Measurements from ENCODE around the gene KRCC1.

Gene KRCC1

DNA sequence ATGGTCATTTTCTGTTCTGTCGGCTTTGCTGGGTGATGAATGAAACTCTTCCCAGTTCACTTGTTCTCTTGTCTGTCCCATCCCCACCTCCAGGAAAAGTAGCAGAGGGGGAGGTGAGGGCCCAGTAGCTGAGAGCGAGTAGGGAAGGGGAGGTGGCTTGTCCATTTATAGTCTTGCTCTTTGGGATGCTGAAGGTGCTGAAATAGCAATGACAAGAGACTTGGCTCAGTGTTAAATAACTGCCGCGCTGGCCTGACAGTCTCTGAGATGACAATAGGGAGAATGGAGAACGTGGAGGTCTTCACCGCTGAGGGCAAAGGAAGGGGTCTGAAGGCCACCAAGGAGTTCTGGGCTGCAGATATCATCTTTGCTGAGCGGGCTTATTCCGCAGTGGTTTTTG is 12.0 kb upstream of the KRCC1 start, which contains the start of gene SMYD1:
SMYD1 (plus strand) TSS at position 228 of the 400 bp plus-strand sequence; CDS start at position 268, 40 bp downstream.
- no peak within 1 kb of the TSS for H3K18ac ChIP-seq (ENCODE audit: low read length)
- no peak within 1 kb of the TSS for H4K91ac ChIP-seq (ENCODE audit: low read depth, low read length, poor library complexity)
- no peak within 1 kb of the TSS for H3K23ac ChIP-seq (ENCODE audit: low read depth, low read length, poor library complexity)
- H2BK5ac ChIP-seq (ENCODE audit: low read length): no peak within 1 kb of the TSS
- no peak within 1 kb of the TSS for H3K4ac ChIP-seq (ENCODE audit: low read length)
- no peak within 1 kb of the TSS for H2BK120ac ChIP-seq (ENCODE audit: low read depth, low read length)
- H2AFZ ChIP-seq (ENCODE audit: low read length): peak within 1 kb of the TSS; percentile 32
- no peak within 1 kb of the TSS for H3K4me2 ChIP-seq (ENCODE audit: insufficient read depth, low read length, poor library complexity, severe bottlenecking)
- H3K14ac ChIP-seq (ENCODE audit: low read length): no peak within 1 kb of the TSS
- H3K79me1 ChIP-seq (ENCODE audit: low read depth, low read length): no peaks in the 10 kb centered on the region
- H3K9ac ChIP-seq (ENCODE audit: low read depth, low read length, poor library complexity): no peak within 1 kb of the TSS
- H3K27ac ChIP-seq (replicated peaks; ENCODE audit: low read length): no peak within 1 kb of the TSS
- WGBS, 2 donors (ENCODE audit: extremely low coverage in 2 of 2, insufficient read length in 2 of 2, insufficient replicate concordance in 1 of 2): no CpG with 5 or more reads among the region's 8 CpGs
- H4K8ac ChIP-seq (ENCODE audit: low read depth, low read length): no peak within 1 kb of the TSS
- no peak for DNase-seq (ENCODE audit: low spot score)
- peaks cover 0 to 6% (median 0%) of the 10 kb centered on the region in 3 experiments for H3K27me3 ChIP-seq (ENCODE audit: control insufficient read depth in 3 of 3, insufficient read depth in 3 of 3, low read depth in 1 of 3, low read length in 3 of 3)
- H3K36me3 ChIP-seq (replicated peaks in 1 of 2; ENCODE audit: control insufficient read depth in 2 of 2, insufficient read depth in 2 of 2, low read length in 2 of 2): no peaks in the 10 kb centered on the region
- H3K4me3 ChIP-seq (ENCODE audit: low read length in 2 of 2): no peak within 1 kb of the TSS
- no peak within 1 kb of the TSS for H2AK5ac ChIP-seq (ENCODE audit: low read depth, low read length)
- no peak within 1 kb of the TSS for H2BK15ac ChIP-seq (ENCODE audit: low read length)
- H3K4me1 ChIP-seq (ENCODE audit: control insufficient read depth in 2 of 2, insufficient read depth in 1 of 2, low read depth in 1 of 2, low read length in 2 of 2): peaks cover 0 to 5% of the 10 kb centered on the region in 2 donors
- no peaks in the 10 kb centered on the region for H3K9me3 ChIP-seq (replicated peaks in 1 of 2; ENCODE audit: control insufficient read depth in 2 of 2, insufficient read depth in 1 of 2, low read depth in 1 of 2, low read length in 2 of 2)
- no peak within 1 kb of the TSS for H2BK12ac ChIP-seq (ENCODE audit: low read length)

GRCh38 chr2:88067189-88067588 is 11.6 kb upstream of the KRCC1 start:
- Histone ChIP-seq H3K23ac (ENCODE audit: low read depth, low read length, poor library complexity) (no peak overlapping the region), H3K4ac (ENCODE audit: low read length) (no peak overlapping the region), H3K18ac (ENCODE audit: low read length) (no peak overlapping the region), H3K27me3 (ENCODE audit: control insufficient read depth in 3 of 3, insufficient read depth in 3 of 3, low read depth in 1 of 3, low read length in 3 of 3) (peaks cover 0 to 6% (median 0%) of the 10 kb centered on the region in 3 experiments), H3K27ac (replicated peaks; ENCODE audit: low read length) (no peak overlapping the region), H2BK120ac (ENCODE audit: low read depth, low read length) (no peak overlapping the region), H2BK15ac (ENCODE audit: low read length) (no peak overlapping the region), H3K36me3 (replicated peaks in 1 of 2; ENCODE audit: control insufficient read depth in 2 of 2, insufficient read depth in 2 of 2, low read length in 2 of 2) (no peaks in the 10 kb centered on the region), H3K79me1 (ENCODE audit: low read depth, low read length) (no peaks in the 10 kb centered on the region), H3K9me3 (replicated peaks in 1 of 2; ENCODE audit: control insufficient read depth in 2 of 2, insufficient read depth in 1 of 2, low read depth in 1 of 2, low read length in 2 of 2) (no peaks in the 10 kb centered on the region), H2BK12ac (ENCODE audit: low read length) (no peak overlapping the region), H3K9ac (ENCODE audit: low read depth, low read length, poor library complexity) (no peak overlapping the region), H4K91ac (ENCODE audit: low read depth, low read length, poor library complexity) (no peak overlapping the region), H4K8ac (ENCODE audit: low read depth, low read length) (no peak overlapping the region), H2AFZ (ENCODE audit: low read length) (no peak overlapping the region), H3K4me1 (ENCODE audit: control insufficient read depth in 2 of 2, insufficient read depth in 1 of 2, low read depth in 1 of 2, low read length in 2 of 2) (peaks cover 0 to 5% of the 10 kb centered on the region in 2 donors), H2AK5ac (ENCODE audit: low read depth, low read length) (no peak overlapping the region), H3K4me3 (ENCODE audit: low read length in 2 of 2) (no peak overlapping the region), H2BK5ac (ENCODE audit: low read length) (no peak overlapping the region), H3K4me2 (ENCODE audit: insufficient read depth, low read length, poor library complexity, severe bottlenecking) (no peak overlapping the region), H3K14ac (ENCODE audit: low read length) (no peak overlapping the region)
- WGBS, 2 donors (ENCODE audit: extremely low coverage in 2 of 2, insufficient read length in 2 of 2, insufficient replicate concordance in 1 of 2): no CpG with 5 or more reads among the region's 5 CpGs
- DNase-seq (ENCODE audit: low spot score): no peak

DNA sequence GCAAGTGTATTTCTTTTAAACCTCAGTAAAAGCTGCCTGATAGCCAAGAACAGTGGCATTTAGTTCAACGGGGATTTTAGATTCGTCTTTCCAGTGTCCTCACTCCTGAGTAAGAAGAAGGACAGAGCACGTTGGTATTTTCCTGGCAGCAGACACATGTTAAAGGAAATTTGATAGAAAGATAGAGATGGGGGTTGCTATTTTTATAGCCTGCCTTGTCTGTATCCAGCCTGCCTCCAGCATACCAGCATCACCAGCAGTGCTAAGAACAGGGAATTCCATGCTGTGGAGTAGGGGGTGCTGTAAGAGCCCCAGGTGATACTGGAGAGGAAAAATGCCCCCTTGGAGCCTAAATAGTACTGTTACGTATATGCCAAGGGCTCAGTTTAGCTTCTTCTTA is 11.0 kb upstream of the KRCC1 start:
- Histone ChIP-seq H3K27me3 (ENCODE audit: control insufficient read depth in 3 of 3, insufficient read depth in 3 of 3, low read depth in 1 of 3, low read length in 3 of 3) (peaks cover 0 to 6% (median 0%) of the 10 kb centered on the region in 3 experiments), H2AK5ac (ENCODE audit: low read depth, low read length) (no peak overlapping the region), H3K9ac (ENCODE audit: low read depth, low read length, poor library complexity) (no peak overlapping the region), H3K4me3 (ENCODE audit: low read length in 2 of 2) (no peak overlapping the region), H3K4me2 (ENCODE audit: insufficient read depth, low read length, poor library complexity, severe bottlenecking) (no peak overlapping the region), H4K8ac (ENCODE audit: low read depth, low read length) (no peak overlapping the region), H2BK5ac (ENCODE audit: low read length) (no peak overlapping the region), H2BK12ac (ENCODE audit: low read length) (no peak overlapping the region), H3K27ac (replicated peaks; ENCODE audit: low read length) (no peak overlapping the region), H3K79me1 (ENCODE audit: low read depth, low read length) (no peaks in the 10 kb centered on the region), H2BK15ac (ENCODE audit: low read length) (no peak overlapping the region), H3K4ac (ENCODE audit: low read length) (no peak overlapping the region), H3K18ac (ENCODE audit: low read length) (no peak overlapping the region), H3K14ac (ENCODE audit: low read length) (no peak overlapping the region), H3K36me3 (replicated peaks in 1 of 2; ENCODE audit: control insufficient read depth in 2 of 2, insufficient read depth in 2 of 2, low read length in 2 of 2) (no peaks in the 10 kb centered on the region), H2AFZ (ENCODE audit: low read length) (no peak overlapping the region), H3K9me3 (replicated peaks in 1 of 2; ENCODE audit: control insufficient read depth in 2 of 2, insufficient read depth in 1 of 2, low read depth in 1 of 2, low read length in 2 of 2) (no peaks in the 10 kb centered on the region), H3K4me1 (ENCODE audit: control insufficient read depth in 2 of 2, insufficient read depth in 1 of 2, low read depth in 1 of 2, low read length in 2 of 2) (peaks cover 0 to 7% of the 10 kb centered on the region in 2 donors), H4K91ac (ENCODE audit: low read depth, low read length, poor library complexity) (no peak overlapping the region), H2BK120ac (ENCODE audit: low read depth, low read length) (no peak overlapping the region), H3K23ac (ENCODE audit: low read depth, low read length, poor library complexity) (no peak overlapping the region)
- WGBS, 2 donors (ENCODE audit: extremely low coverage in 2 of 2, insufficient read length in 2 of 2, insufficient replicate concordance in 1 of 2): no CpG with 5 or more reads among the region's 4 CpGs
- no peak for DNase-seq (ENCODE audit: low spot score)

GRCh38 chr2:88061295-88061694 is 5.7 kb upstream of the KRCC1 start:
- Histone ChIP-seq H2BK15ac (ENCODE audit: low read length) (no peak overlapping the region), H3K14ac (ENCODE audit: low read length) (no peak overlapping the region), H2AK5ac (ENCODE audit: low read depth, low read length) (no peak overlapping the region), H3K9me3 (replicated peaks in 1 of 2; ENCODE audit: control insufficient read depth in 2 of 2, insufficient read depth in 1 of 2, low read depth in 1 of 2, low read length in 2 of 2) (no peaks in the 10 kb centered on the region), H3K4me2 (ENCODE audit: insufficient read depth, low read length, poor library complexity, severe bottlenecking) (no peak overlapping the region), H3K9ac (ENCODE audit: low read depth, low read length, poor library complexity) (no peak overlapping the region), H2BK120ac (ENCODE audit: low read depth, low read length) (no peak overlapping the region), H3K79me1 (ENCODE audit: low read depth, low read length) (no peaks in the 10 kb centered on the region), H3K4ac (ENCODE audit: low read length) (no peak overlapping the region), H3K27ac (replicated peaks; ENCODE audit: low read length) (no peak overlapping the region), H4K91ac (ENCODE audit: low read depth, low read length, poor library complexity) (no peak overlapping the region), H3K18ac (ENCODE audit: low read length) (no peak overlapping the region), H3K23ac (ENCODE audit: low read depth, low read length, poor library complexity) (no peak overlapping the region), H2AFZ (ENCODE audit: low read length) (no peak overlapping the region), H4K8ac (ENCODE audit: low read depth, low read length) (no peak overlapping the region), H3K4me3 (ENCODE audit: low read length in 2 of 2) (no peak overlapping the region), H2BK12ac (ENCODE audit: low read length) (no peak overlapping the region), H3K36me3 (replicated peaks in 1 of 2; ENCODE audit: control insufficient read depth in 2 of 2, insufficient read depth in 2 of 2, low read length in 2 of 2) (no peaks in the 10 kb centered on the region), H3K4me1 (ENCODE audit: control insufficient read depth in 2 of 2, insufficient read depth in 1 of 2, low read depth in 1 of 2, low read length in 2 of 2) (peaks cover under 1 to 7% of the 10 kb centered on the region in 2 donors), H3K27me3 (ENCODE audit: control insufficient read depth in 3 of 3, insufficient read depth in 3 of 3, low read depth in 1 of 3, low read length in 3 of 3) (no peaks in the 10 kb centered on the region), H2BK5ac (ENCODE audit: low read length) (no peak overlapping the region)
- no CpG with 5 or more reads among the region's 3 CpGs for WGBS, 2 donors (ENCODE audit: extremely low coverage in 2 of 2, insufficient read length in 2 of 2, insufficient replicate concordance in 1 of 2)
- DNase-seq (ENCODE audit: low spot score): no peak

All from neuronal stem cell (in vitro differentiated cells).